Breast epithelium (tissue), 3 donors: ENCODE measurements around the gene ADAM12.

Source experiments
- CTCF ChIP-seq, 3 donors: fragments of 450-650 bp; IDR thresholded peaks; one replicate each; pipeline ENCODE4 v1.5.1; 2016 to 2017; ENCODE audit warnings: antibody characterized with exemption in 3 of 3, mild to moderate bottlenecking in 3 of 3, moderate library complexity in 3 of 3
- POLR2A ChIP-seq: fragments of 450-650 bp; IDR thresholded peaks from one replicate; pipeline ENCODE4 v1.6.1; 2016; ENCODE audit warnings: antibody characterized with exemption, mild to moderate bottlenecking, moderate library complexity
- POLR2AphosphoS5 ChIP-seq, 3 donors: sonication (generic); formaldehyde crosslinking; IDR thresholded peaks; one replicate each; pipeline ENCODE4 v1.6.1; 2017; ENCODE audit warnings: antibody characterized with exemption in 3 of 3

- TF ChIP-seq POLR2A (no peak), POLR2AphosphoS5 (IDR thresholded peaks at IDR 0.05) (no peak), CTCF (IDR thresholded peaks at IDR 0.05) (no peak)
Observed at GRCh38 chr10:126058104-126058503, 330.2 kb downstream of the ADAM12 start.
